NCI-H748 (cell line): Measurements from ENCODE around the gene ADSL.

Source experiments
- DNase-seq: peaks from one replicate; lab custom pipeline; 2025; ENCODE audit not compliant: unreplicated experiment; lab: John Stamatoyannopoulos, UW

ADSL gene

GRCh38 chr22:40404251-40405177, 58.2 kb downstream of the ADSL start:
- DNase-seq, result no peak

GRCh38 chr22:40405178-40406062, 59.1 kb downstream of the ADSL start:
- no peak for DNase-seq

- DNase-seq, result no peak
These were observed 60.0 kb downstream of the ADSL start for GRCh38 chr22:40406063-40406890.

- DNase-seq, result no peak
These were observed 60.9 kb downstream of the ADSL start for GRCh38 chr22:40407021-40407761.

- DNase-seq, result no peak
These were observed 61.8 kb downstream of the ADSL start for GRCh38 chr22:40407831-40408717.

- no peak for DNase-seq
These were observed 62.7 kb downstream of the ADSL start for GRCh38 chr22:40408718-40409612.

- no peak for DNase-seq
These were observed 63.4 kb downstream of the ADSL start for GRCh38 chr22:40409613-40410113.

GRCh38 chr22:40410272-40410671, 64.0 kb downstream of the ADSL start:
- no peak for DNase-seq

- no peak for DNase-seq
These were observed 64.6 kb downstream of the ADSL start for GRCh38 chr22:40410731-40411505.

GRCh38 chr22:40411506-40411861, 65.2 kb downstream of the ADSL start:
- no peak for DNase-seq

- no peak for DNase-seq
These were observed 66.1 kb downstream of the ADSL start for GRCh38 chr22:40412441-40412840.

- DNase-seq, result no peak
These were observed 67.6 kb downstream of the ADSL start for GRCh38 chr22:40413873-40414272.

- no peak for DNase-seq
These were observed 68.0 kb downstream of the ADSL start for GRCh38 chr22:40414311-40414710.

GRCh38 chr22:40414838-40415505, 68.7 kb downstream of the ADSL start:
- no peak for DNase-seq

GRCh38 chr22:40415531-40416266, 69.4 kb downstream of the ADSL start:
- DNase-seq, result no peak

GRCh38 chr22:40416267-40416570, 69.9 kb downstream of the ADSL start:
- no peak for DNase-seq
